Iris pigment epithelial cell (primary cell): ENCODE results near the gene HPN.
"Not testable (repeated sequence)": the region's sequence is repeated elsewhere in the genome, so short reads cannot be mapped to it uniquely, and the experiment has no call there.

Source experiments
- DNase-seq: peaks from one replicate; pipeline ENCODE4 v3.0.0-alpha.2; 2011; ENCODE audit warnings: low read depth

The HPN gene

DNA sequence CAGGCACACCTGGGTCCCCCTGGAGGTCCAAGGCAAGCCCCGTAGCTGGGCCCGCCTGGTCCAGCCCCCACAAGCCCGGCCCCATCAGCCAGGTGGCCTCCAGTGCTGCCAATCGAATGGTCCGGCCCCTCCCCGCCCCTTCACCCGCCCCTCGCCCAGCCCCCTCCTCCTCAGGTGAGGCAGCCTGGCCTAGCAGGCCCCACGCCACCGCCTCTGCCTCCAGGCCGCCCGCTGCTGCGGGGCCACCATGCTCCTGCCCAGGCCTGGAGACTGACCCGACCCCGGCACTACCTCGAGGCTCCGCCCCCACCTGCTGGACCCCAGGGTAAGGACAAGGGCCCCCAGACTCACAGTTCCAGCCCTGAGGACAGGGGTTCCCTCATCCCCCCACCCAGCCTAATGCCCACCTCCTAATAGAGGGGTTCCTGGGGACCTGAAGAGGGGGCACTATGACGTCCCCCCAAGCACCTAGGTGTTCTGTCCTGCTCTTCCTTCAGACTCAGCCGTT is at the start of gene HPN:
TSS of gene HPN (plus strand) at position 174 of the 508 bp plus-strand sequence. CDS start 786 bp downstream, outside the sequence.
- no peak for DNase-seq

DNA sequence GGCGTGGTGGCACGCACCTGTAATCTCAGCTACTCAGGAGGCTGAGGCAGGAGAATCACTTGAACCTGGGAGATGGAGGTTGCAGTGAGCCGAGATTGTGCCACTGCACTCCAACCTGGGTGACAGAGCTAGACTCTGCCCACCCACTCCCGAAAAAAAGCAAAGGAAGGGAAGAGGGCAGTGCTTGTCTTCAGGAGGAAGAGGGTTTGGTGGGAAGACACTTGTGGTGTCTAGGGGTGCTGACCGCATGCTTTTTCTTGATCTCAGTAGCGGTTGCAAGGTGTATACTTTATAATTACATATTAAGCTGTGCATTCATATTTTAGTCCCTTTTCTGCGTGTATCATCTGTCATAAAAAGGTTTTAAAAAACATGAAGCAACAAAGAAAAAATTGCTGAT is 48.9 kb upstream of the HPN start:
- not testable (repeated sequence) for DNase-seq

DNA sequence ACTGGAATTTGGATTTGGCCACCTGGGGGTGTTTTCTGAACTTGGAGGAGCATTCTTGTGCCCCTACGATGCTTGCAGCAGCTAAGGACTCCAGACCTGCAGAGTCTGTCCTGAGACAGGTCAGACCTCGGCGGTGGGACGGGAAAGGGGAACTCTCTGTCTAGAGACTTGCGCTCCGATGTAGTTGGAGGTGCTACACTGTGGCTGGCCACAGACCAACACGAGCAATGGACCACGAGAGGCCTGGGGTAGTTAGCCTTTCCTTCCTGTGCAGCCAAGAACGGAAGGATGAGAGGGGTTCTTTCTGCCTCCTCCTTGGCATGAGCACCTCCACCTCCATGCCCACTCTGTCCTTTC is 47.3 kb upstream of the HPN start:
- no peak for DNase-seq

DNA sequence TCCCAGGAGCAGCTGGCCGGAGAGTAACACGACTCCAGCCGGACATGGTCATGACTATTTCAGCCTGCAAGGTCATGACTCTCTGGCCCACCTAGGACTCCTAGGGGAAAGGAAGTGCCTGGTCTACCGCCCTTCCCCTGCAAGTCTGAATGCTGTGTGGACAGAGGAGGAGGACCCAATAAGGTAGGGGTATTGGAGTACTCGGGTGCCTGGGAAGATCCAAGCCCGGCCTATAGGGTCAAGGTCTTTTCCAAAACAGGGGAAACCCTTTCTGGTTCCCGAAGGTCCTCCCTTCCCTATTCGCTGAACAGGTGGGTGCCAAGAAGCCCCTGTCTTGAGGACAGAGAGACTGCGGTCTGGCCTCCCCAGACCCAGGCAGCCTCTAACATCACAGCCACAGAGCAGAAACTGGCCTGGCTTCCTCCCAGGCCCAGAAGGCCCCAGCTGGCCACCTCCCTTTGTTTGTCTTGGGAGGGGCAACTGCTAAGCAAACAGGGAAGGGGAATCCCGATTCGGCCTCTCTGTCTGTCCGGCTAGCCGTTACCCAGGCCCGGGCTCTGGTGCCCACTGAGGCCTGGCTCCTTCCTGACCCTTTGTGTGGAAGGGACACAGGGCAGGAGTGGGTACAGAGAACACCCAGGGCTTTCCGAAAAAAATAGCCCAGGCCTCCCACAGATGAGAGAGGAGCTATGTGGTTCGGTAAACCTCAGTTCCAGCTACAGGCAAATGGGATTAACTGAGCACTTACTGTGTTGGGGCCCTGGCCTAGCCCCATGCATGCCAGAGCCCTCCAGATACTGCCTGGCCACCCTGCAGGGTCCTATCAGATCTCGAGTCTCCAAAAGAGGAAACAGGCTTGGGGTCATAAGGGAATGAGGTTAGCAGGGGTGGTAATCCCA is 46.6 kb upstream of the HPN start:
- no peak for DNase-seq

DNA sequence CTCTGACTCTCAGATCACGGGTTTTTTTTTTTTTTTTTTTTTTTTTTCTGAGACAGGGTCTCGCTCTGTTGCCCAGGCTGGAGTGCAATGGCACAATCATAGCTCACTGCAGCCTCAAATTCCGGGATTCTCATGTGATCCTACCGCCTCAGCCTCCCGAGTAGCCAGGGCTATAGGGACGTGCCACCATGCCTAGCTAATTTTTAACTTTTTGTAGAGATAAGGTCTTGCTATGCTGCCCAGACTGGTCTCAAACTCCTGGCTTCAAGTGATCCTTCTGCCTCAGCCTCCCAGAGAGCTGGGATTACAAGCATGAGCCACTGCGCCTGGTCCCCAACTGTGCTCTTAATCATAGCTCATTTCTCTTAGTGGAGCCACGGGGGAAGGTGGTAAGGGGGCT is 46.0 kb upstream of the HPN start:
- no peak for DNase-seq

DNA sequence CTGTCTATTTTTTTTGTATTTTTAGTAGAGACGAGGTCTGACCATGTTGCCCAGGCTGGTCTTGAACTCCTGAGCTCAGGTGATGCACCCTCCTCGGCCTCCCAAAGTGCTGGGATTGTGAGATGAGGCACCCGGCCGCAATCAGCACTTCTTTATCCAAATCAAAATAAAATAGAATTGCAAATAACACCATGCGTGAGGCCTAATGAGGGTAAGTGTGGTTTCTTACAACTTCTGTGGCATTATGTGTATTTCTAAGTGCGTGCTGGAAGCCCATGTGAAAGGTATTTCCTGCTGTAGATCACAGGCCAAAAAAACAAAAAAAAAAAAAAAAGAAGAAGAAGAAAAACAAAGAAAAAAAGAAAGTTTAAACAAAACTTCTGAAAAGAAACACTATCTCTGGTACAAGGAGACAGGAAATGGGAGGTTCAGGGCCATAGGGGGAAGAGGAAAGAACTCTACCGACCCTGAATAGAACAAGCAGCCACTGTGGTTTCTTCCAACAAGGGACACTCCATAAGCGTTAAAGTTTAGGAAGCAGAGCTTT is 44.4 kb upstream of the HPN start:
- DNase-seq, result no peak

DNA sequence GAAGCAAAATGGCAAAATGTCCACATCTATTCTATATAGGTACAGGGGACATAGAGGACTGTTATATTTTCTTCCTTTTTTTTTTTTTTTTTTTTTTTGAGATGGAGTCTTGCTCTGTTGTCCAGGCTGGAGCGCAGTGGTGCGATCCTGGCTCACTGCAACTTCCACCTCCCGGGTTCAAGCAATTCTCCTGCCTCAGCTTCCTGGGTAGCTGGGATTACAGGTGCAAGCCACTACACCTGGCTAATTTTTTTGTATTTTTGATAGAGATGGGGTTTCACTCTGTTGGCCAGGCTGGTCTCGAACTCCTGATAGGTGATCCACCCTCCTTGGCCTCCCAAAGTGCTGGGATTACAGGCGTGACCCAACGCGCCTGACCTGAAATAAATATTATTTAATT is 43.3 kb upstream of the HPN start:
- not testable (repeated sequence) for DNase-seq

DNA sequence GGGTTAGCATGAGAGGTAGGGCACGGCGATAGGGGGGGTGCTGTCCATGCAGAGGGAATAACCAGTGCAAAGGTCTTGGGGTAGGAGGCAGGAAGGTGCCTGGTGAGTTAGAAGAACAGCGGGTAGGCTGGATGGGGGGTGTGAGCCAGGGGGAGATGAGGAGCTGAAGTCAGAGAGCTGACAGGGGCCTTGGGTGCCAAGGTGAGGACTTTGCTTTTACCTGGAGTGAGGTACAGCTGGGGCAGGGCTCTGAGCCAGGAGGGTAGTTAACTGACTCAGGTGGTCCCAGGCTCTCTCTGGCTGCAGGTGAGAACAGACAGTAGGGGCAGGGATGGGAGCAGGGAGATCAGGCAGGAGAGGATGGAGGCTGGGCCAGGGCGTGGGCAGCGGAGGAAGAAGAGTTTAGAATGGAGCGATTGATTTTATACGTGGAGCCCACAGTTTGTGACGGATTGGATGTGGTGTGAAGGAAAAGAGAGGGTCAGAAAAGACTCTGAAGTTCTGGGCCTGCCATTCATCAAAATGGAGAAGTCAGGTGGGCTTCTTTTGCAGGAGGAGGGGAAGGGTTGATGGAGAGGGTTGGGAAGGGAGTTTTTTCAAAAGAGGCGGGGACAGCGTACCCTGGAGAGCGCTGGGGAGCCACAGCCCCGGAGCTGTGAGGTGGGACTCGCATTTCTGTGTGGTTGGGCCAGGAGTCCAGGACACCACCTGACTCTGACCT is 42.6 kb upstream of the HPN start:
- DNase-seq, result no peak

DNA sequence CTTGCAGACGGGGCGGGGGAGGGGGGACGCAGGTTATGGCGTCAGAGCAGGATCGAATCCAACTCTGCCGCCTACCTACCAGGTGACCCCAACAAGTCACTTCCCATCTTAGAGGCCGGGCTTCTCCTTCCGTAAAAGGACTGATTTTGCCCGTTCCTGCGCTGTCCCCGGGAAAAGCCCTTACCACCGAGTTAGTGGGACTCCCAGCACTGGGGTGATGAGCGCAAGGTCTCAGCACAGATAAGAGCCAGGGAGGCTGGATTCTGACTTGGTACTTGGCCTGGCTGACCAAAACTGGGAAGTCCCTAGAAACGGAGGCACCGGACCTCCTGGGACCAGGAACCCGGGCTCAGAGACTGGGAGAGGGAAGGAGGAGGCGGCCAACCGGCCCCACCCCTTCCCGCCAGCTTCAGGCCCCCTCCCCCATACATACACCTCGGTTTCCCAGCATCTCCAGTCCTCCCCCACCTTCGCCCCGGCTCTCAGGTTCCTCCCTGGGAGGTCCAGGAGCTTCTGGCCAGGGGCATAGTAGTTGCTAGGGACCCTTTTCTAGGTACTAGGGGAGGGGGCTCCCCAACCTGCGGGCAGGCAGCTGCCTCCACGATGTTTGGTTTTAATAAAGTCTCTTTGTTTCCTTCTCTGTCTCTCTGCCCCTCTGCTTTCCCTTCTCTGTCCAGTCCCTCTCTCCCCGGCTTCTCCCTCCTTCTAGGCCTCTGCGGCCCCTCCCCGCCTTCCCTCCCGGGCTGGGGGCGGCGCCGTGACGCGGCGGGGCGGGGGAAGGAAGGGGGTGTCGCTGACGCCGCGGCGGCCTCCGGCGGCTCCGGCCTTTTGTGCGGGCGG is 41.8 kb upstream of the HPN start, which contains the start of gene GRAMD1A:
TSS of gene GRAMD1A (plus strand) at position 826 of the 840 bp plus-strand sequence. CDS start 156 bp downstream, outside the sequence.
- DNase-seq, result peak; percentile 89

DNA sequence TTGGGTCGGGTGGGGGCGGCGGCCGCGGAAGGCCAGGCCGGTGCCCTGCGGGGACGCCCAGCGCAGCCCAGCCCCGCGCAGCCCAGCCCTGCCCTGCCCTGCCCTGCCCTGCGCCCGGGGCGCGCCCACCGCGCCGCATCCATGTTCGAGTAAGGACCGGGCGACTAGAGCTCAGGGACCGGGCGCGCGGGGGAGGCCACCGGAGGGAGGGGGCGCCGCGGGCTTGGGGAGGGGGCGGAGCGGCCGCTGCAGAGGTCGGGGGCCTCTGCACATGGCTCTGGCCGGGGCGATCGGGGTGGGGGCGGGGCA is 41.2 kb upstream of the HPN start:
- no peak for DNase-seq

DNA sequence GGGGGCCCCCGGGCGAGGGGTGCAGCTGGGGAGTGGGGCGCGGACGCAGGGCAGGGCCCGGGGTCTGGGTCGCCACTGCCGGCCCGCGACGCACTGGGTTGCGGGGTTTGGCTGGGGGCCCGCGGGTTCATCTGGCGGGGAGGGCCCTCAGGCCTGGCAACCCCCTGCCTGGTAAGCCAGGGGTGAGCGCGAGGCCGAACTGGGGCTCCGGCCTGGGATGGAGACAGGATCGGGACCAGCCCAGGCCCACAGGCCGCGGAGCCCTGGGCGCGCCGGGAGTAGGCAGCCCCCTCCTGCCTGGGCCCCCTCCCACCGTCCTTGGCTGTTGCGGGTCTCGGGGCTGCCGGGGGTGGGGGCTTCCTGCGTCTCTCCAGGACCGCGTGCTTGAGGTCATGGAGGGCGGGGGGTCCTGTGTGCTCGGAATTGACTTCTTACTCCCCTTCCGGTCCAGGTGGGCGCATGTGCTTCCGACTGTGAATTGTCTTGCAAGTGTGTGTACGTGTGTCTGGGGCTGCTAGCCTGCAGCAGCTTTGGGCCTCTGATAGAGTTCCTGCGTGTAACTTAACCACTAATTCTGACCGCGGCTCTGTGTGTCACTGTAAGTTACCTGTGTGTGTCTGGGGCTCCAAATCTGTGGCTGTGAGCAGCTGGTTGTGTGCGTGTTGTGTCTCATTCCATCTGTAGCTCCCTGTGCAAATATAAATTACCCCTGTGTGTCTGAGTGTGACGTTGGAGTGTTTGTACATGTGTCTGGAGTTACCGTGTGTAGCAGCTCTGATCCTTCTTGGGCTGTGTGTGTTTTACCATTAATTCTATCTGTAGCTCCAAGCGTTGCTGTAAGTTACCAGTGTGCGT is 40.6 kb upstream of the HPN start:
- peak; percentile 57 for DNase-seq

DNA sequence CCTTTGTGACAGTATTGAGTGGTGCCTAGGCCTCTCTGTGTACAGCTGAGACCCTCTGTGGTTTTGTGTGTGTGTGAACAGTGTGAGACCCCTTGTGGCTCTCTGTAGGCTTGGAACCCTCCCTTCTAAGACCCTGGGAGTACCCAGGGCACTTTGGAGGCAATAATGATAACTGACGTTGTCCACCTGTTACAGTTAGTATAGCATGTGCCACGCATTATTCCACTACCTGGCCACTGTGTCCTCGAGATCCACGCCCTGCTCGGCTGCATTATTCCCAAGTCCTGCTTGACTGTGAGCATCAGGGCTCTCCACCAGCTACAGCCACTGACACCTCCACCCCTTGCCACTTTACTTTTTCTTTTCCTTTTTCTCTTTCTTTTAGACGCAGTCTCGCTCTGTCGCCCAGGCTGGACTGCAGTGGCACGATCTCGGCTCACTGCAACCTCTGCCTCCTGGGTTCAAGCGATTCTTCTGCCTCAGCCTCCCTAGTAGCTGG is 39.4 kb upstream of the HPN start:
- no peak for DNase-seq

DNA sequence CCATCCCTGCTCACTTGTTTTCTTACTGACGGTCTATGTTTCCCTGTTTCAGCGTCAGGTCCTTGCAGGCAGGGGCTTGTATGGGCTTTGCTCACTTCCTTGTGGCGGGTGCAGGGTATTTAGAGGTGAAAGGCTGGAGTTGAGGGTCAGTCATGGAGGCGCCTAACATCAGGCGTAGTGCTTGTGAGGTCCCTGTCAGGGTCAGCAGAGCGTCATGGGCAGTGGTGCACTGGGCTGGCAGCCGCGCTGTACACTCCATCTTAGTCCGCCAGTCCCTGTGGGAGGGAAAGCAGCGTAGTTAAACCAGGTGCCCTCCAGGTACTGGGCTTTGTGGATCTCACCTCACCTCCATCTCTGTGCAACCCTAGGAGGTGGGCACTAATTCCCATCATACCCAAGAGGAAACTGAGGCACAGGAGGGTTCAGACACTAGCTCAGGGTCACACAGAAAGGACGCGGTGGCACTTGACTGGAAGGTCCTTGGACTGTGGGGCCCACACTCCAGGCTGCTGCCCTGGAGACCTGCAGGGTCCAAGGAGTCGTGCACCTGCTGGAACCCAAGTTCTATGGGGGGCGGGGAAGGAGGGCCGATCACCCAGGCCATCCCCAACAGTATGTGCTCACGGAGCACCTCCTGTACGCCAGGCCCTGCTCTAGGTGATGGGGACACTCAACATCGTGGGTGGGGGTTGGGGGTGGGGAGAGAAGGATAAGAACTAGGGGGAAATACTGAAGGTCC is 36.8 kb upstream of the HPN start:
- no peak for DNase-seq

DNA sequence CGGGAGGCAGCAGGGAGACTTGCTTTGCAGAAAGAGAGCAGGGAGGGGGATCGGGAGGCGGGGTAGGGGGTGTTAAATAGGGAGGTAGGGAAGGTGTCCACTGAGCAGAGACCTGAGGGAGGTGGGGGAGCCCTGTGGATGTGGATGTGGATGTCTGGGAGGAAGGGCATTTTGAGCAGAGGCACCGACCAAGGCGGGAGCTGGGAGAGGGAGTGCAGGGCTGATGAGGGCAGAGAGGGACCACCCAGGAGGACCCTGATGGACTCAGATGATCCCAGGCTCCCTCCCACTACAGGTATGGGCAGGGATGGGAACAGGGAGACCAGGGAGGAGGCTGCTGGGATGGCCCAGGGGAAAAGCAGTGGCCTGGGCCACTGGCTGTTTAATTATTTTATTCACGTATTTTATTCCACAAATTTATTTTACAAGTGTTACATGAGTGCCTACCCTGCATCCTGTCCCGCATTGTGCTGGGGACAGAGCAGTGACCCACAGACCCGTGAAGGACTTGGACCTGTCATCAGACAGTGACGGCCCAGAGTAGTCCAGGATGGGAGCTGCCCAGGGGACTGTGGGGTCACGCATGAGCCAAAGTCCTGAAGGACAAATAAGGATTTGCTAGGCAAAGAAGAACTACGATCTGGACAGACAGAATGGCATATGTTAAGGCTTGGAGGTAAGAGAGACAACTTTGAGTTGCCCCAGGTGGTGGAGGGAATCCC is 36.1 kb upstream of the HPN start:
- DNase-seq, result no peak

DNA sequence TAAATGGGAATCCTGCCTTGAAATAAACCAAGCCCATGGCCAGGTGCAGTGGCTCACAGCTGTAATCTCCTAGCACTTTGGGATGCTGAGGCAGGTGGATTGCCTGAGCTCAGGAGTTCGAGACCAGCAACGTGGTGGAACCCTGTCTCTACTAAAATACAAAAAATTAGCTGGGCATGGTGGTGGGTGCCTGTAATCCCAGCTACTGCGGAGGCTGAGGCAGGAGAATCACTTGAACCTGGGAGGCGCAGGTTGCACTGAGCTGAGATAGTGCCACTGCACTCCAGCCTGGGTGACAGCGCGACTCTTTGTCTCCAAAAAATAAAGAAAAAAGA is 35.5 kb upstream of the HPN start:
- not testable (repeated sequence) for DNase-seq

DNA sequence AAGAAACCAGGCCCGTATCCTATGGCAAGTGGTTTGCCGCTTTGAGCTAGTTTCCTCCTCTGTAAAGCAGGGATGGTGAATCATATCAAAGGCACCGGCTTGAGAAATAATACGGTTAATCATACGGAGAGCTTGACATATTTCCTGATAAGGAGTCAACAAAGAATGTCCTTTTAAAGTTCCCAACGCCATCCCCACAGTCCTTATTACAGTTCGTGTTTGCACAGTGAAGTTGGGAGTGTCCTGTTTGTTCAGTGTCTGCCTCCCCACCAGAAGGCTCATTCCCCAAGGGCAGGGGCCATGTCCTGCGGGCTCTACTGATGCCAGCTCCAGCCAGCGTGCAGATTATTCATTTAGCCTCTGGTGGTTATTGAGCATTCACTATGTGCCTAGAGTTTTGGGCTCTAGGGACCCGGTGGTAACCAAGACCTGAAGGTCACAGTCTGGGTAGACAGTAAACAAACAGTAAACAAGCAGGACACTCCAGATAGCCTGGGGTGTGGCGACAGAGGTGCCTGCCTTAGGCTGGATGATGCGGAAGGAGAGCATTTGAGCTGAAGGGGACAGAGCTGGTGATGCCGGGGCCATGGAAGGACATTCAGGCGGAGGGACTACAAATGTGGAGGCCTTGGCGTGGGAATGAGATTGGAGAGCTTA is 35.1 kb upstream of the HPN start:
- DNase-seq, result peak; percentile 87

DNA sequence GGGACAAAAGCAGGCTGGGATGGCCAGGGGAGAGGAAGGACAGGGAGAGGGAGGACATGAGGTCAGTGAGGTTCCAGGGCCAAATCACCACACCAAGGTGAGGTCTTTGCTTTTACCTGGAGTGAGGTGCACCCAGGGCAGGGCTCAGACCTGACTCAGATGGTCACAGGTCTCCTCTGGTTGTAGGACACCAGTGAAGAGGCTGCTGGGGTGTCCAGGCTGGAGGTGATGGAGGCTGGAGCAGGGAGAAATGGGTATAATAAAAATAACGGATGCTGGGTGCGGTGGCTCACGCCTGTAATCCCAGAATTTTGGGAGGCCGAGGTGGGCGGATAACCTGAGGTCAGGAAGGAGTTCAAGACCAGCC is 34.5 kb upstream of the HPN start:
- no peak for DNase-seq

DNA sequence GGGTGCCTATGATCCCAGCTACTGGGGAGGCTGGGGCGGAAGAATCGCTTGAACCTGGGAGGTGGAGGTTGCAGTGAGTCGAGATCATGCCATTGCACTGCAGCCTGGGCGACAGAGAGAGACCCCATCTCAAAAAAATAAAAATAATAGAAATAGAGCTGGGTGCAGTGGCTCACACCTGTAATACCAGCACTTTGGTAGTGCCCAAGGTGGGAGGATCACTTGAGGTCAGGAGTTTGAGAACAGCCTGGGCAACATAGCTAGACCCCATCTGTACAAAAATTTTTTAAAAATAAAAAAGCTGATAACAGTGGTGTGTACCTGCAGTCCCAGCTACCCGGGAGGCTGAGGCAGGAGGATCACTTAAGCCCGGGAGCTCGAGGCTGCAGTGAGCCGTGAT is 34.1 kb upstream of the HPN start:
- DNase-seq, result not testable (repeated sequence)

DNA sequence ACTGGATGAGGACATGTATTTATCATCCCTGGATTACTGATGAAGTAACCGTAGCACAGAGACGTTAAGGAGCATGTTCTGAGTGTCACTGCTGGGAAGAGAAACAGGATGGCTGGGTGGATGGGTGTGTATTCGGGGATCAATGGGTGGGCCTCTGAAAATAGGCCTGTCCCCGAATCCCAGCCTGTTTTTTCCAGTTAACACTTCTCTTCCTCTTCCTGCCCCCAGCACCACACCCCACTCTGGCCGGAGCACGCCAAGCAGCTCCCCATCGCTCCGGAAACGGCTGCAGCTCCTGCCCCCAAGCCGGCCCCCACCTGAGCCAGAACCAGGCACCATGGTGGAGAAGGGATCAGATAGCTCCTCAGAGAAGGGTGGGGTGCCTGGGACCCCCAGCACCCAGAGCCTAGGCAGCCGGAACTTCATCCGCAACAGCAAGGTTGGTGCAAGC is 32.6 kb upstream of the HPN start:
- DNase-seq, result no peak
